H9 (cell line): ENCODE results near the gene ADAM19. TPM values are rescaled to one million over a fixed set of nuclear protein-coding genes. Genes with fewer than 3 reads are reported as not detected.

Source experiments
- DNase-seq: peaks from one replicate; pipeline ENCODE4 v3.0.0-alpha.2; 2017
- H2AFZ ChIP-seq: one replicate; pipeline ENCODE4 v1.6.1; 2013; ENCODE audit warnings: mild to moderate bottlenecking, low read length, control low read depth, moderate library complexity
- H2AK5ac ChIP-seq: 2 replicates; pipeline ENCODE4 v1.6.1; 2013; ENCODE audit warnings: low read length, control low read depth, mixed read lengths; ENCODE audit not compliant: insufficient read length
- H2BK120ac ChIP-seq: one replicate; pipeline ENCODE4 v1.6.1; 2013; ENCODE audit warnings: low read depth, mild to moderate bottlenecking, low read length, control low read depth, inconsistent platforms; ENCODE audit not compliant: poor library complexity, severe bottlenecking
- H2BK12ac ChIP-seq: 2 replicates; pipeline ENCODE4 v1.6.1; 2013; ENCODE audit warnings: low read length, control low read depth, mixed read lengths, low read depth; ENCODE audit not compliant: insufficient read length
- H2BK15ac ChIP-seq: 2 replicates; pipeline ENCODE4 v1.6.1; 2013; ENCODE audit warnings: low read depth, low read length, control low read depth
- H2BK20ac ChIP-seq: one replicate; pipeline ENCODE4 v1.6.1; 2013; ENCODE audit warnings: low read depth, mild to moderate bottlenecking, low read length, control low read depth, inconsistent platforms; ENCODE audit not compliant: poor library complexity, severe bottlenecking
- H2BK5ac ChIP-seq: 2 replicates; pipeline ENCODE4 v1.6.1; 2013; ENCODE audit warnings: low read length, control low read depth, mixed read lengths; ENCODE audit not compliant: insufficient read length
- H3K14ac ChIP-seq: 2 replicates; pipeline ENCODE4 v1.6.1; 2013; ENCODE audit warnings: low read length, control low read depth; ENCODE audit not compliant: insufficient read depth
- H3K18ac ChIP-seq: 2 replicates; pipeline ENCODE4 v1.6.1; 2013; ENCODE audit warnings: low read depth, mild to moderate bottlenecking, mixed read lengths, low read length, control low read depth; ENCODE audit not compliant: insufficient read length
- H3K23ac ChIP-seq: 2 replicates; pipeline ENCODE4 v1.6.1; 2013; ENCODE audit warnings: low read length, control low read depth, mixed read lengths, low read depth; ENCODE audit not compliant: insufficient read length
- H3K23me2 ChIP-seq: 2 replicates; pipeline ENCODE4 v1.6.1; 2013; ENCODE audit warnings: low read depth, mild to moderate bottlenecking, mixed read lengths, low read length, control low read depth; ENCODE audit not compliant: insufficient read length, poor library complexity, severe bottlenecking
- H3K27ac ChIP-seq: 2 replicates; pipeline ENCODE4 v1.5.1; 2013; ENCODE audit warnings: low read length, control low read depth, mixed read lengths, low read depth; ENCODE audit not compliant: insufficient read length
- H3K27me3 ChIP-seq: 2 replicates; pipeline ENCODE4 v1.6.1; 2013; ENCODE audit warnings: low read length, control low read depth, inconsistent platforms; ENCODE audit not compliant: insufficient read depth
- H3K4ac ChIP-seq: 2 replicates; pipeline ENCODE4 v1.6.1; 2013; ENCODE audit warnings: low read depth, mild to moderate bottlenecking, control low read depth, inconsistent platforms, low read length, moderate library complexity
- H3K4me1 ChIP-seq: 2 replicates; pipeline ENCODE4 v1.6.1; 2013; ENCODE audit warnings: low read length, control low read depth, inconsistent platforms; ENCODE audit not compliant: insufficient read depth
- H3K4me2 ChIP-seq: 2 replicates; pipeline ENCODE4 v1.6.1; 2013; ENCODE audit warnings: low read length, control low read depth, mixed read lengths; ENCODE audit not compliant: insufficient read length, insufficient read depth
- H3K56ac ChIP-seq: 2 replicates; pipeline ENCODE4 v1.6.1; 2013; ENCODE audit warnings: low read depth, mild to moderate bottlenecking, mixed read lengths, low read length, control low read depth; ENCODE audit not compliant: insufficient read length
- H3K79me1 ChIP-seq: 2 replicates; pipeline ENCODE4 v1.6.1; 2013; ENCODE audit warnings: low read depth, mild to moderate bottlenecking, moderate library complexity, low read length, control low read depth, inconsistent platforms; ENCODE audit not compliant: insufficient read depth, poor library complexity, severe bottlenecking
- H3K79me2 ChIP-seq: 2 replicates; pipeline ENCODE4 v1.6.1; 2013; ENCODE audit warnings: low read length, control low read depth, inconsistent platforms; ENCODE audit not compliant: insufficient read depth
- H3K9ac ChIP-seq: 2 replicates; pipeline ENCODE4 v1.6.1; 2013; ENCODE audit warnings: low read length, control low read depth, mixed read lengths; ENCODE audit not compliant: insufficient read length; ENCODE audit errors: extremely low read depth
- H3K9me3 ChIP-seq: one replicate; pipeline ENCODE4 v1.6.1; 2013; ENCODE audit warnings: low read depth, low read length, inconsistent platforms; ENCODE audit not compliant: control insufficient read depth
- H3T11ph ChIP-seq: one replicate; pipeline ENCODE4 v1.6.1; 2013; ENCODE audit warnings: mild to moderate bottlenecking, low read length, control low read depth, inconsistent platforms
- H4K20me1 ChIP-seq: one replicate; pipeline ENCODE4 v1.6.1; 2013; ENCODE audit not compliant: control insufficient read depth, insufficient read length, insufficient read depth
- H4K5ac ChIP-seq: 2 replicates; pipeline ENCODE4 v1.6.1; 2013; ENCODE audit warnings: low read depth, mild to moderate bottlenecking, mixed read lengths, low read length, control low read depth; ENCODE audit not compliant: insufficient read length
- H4K8ac ChIP-seq: replicated peaks from 2 replicates; pipeline ENCODE4 v1.6.1; 2013; ENCODE audit warnings: low read length, control low read depth, mixed read lengths, low read depth; ENCODE audit not compliant: insufficient read length
- H4K91ac ChIP-seq: 2 replicates; pipeline ENCODE4 v1.6.1; 2013; ENCODE audit warnings: low read depth, mild to moderate bottlenecking, moderate library complexity, mixed read lengths, low read length, control low read depth; ENCODE audit not compliant: insufficient read length
- H3K27ac Mint-ChIP-seq, 3 experiments: 2 replicates in 2 of 3; 3 replicates in 1 of 3; pipeline ENCODE4 v1.8.0; 2020 to 2021; ENCODE audit warnings: mixed read lengths in 3 of 3, mild to moderate bottlenecking in 1 of 3, moderate library complexity in 1 of 3
- H3K27me3 Mint-ChIP-seq: 2 replicates; pipeline ENCODE4 v1.8.0; 2021; ENCODE audit warnings: low read depth, mild to moderate bottlenecking, moderate library complexity, mixed read lengths
- H3K36me3 Mint-ChIP-seq, 3 experiments: 2 replicates in 2 of 3; 3 replicates in 1 of 3; pipeline ENCODE4 v1.8.0; 2020 to 2021; ENCODE audit warnings: low read depth in 3 of 3, mixed read lengths in 3 of 3; ENCODE audit not compliant: insufficient read depth in 1 of 3
- H3K4me1 Mint-ChIP-seq, 2 experiments: 2 replicates each; pipeline ENCODE4 v1.8.0; 2020; ENCODE audit warnings: mixed read lengths in 2 of 2
- H3K4me3 Mint-ChIP-seq, 2 experiments: 2 replicates in 1 of 2; 3 replicates in 1 of 2; pipeline ENCODE4 v1.8.0; 2020 to 2021; ENCODE audit warnings: mild to moderate bottlenecking in 2 of 2, mixed read lengths in 2 of 2, moderate library complexity in 1 of 2
- H3K9me3 Mint-ChIP-seq, 2 experiments: 2 replicates in 1 of 2; 3 replicates in 1 of 2; pipeline ENCODE4 v1.8.0; 2020; ENCODE audit warnings: mild to moderate bottlenecking in 2 of 2, mixed read lengths in 2 of 2, moderate library complexity in 1 of 2
- WGBS: extraction: QIAGEN DNeasy Blood & Tissue Kit; methylation state at CpG from one replicate; pipeline ENCODE4 v1.1.7; 2013; ENCODE audit warnings: missing lambda C conversion rate, low lambda C conversion rate, mixed read lengths; ENCODE audit not compliant: insufficient read length; ENCODE audit errors: extremely low coverage; 5-methylcytosine and 5-hydroxymethylcytosine counted together
- total RNA-seq: library from RNA; stranded (reverse); gene quantifications from 2 replicates; pipeline ENCODE4 v1.2.1, GENCODE V29; 2021
- TF ChIP-seq, protein P1 (sequence below): fragments of 200-600 bp; sonication (generic); conservative IDR thresholded peaks from 3 replicates; pipeline ENCODE4 v1.8.0; 2021; ENCODE audit warnings: antibody characterized with exemption, mild to moderate bottlenecking

The ADAM19 gene
- total RNA-seq, 1 experiment from 2014 or later: 9.9 TPM

DNA sequence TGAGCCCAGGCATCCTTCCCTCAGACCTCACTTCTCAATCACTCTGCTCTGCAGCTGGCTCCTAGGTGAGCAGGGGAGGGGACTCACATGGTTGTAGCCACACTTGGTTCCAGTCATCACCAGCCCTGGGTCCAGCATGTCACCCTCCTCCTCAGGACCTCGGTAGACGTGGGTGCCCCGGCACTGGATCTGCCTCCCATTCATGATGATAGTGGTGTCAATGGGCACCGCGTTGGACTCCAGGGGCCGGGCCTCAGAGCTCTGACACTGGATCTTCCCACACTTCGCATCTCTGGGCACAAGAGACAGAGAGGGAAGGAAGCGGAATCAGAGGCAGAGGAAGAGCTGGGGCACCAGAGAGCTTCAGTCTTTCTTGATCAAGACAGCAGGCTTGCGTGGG, 82.7 kb downstream of the ADAM19 start:
- Histone ChIP-seq H4K20me1 (no peaks in the 10 kb centered on the region), H3K9me3 (no peaks in the 10 kb centered on the region), H3K27me3 (no peaks in the 10 kb centered on the region), H2AFZ (no peak overlapping the region), H3K79me1 (no peaks in the 10 kb centered on the region), H2BK5ac (no peak overlapping the region), H4K8ac (no peak overlapping the region), H2BK20ac (no peak overlapping the region), H2AK5ac (no peak overlapping the region), H3K18ac (no peak overlapping the region), H3K4me2 (no peak overlapping the region), H2BK12ac (no peak overlapping the region), H3K27ac (no peak overlapping the region), H3K9ac (no peak overlapping the region), H4K5ac (no peak overlapping the region), H3K4ac (no peak overlapping the region), H3K4me1 (no peaks in the 10 kb centered on the region), H2BK120ac (no peak overlapping the region), H3T11ph (no peak overlapping the region), H3K79me2 (no peaks in the 10 kb centered on the region), H3K23ac (no peak overlapping the region), H2BK15ac (no peak overlapping the region), H3K56ac (no peak overlapping the region), H3K14ac (no peak overlapping the region; the same call in 1 of the 2 replicates), H3K23me2 (no peaks in the 10 kb centered on the region), H4K91ac (no peak overlapping the region)
- TF ChIP-seq, protein P1, sequence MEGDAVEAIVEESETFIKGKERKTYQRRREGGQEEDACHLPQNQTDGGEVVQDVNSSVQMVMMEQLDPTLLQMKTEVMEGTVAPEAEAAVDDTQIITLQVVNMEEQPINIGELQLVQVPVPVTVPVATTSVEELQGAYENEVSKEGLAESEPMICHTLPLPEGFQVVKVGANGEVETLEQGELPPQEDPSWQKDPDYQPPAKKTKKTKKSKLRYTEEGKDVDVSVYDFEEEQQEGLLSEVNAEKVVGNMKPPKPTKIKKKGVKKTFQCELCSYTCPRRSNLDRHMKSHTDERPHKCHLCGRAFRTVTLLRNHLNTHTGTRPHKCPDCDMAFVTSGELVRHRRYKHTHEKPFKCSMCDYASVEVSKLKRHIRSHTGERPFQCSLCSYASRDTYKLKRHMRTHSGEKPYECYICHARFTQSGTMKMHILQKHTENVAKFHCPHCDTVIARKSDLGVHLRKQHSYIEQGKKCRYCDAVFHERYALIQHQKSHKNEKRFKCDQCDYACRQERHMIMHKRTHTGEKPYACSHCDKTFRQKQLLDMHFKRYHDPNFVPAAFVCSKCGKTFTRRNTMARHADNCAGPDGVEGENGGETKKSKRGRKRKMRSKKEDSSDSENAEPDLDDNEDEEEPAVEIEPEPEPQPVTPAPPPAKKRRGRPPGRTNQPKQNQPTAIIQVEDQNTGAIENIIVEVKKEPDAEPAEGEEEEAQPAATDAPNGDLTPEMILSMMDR: no peak
- no peaks in the 10 kb centered on the region for H3K9me3 Mint-ChIP-seq
- H3K27ac Mint-ChIP-seq: peak overlapping the region in 2 of 3 experiments; percentile 34 to 68; a peak in 3 of 7 replicates
- no CpG with 5 or more reads among the region's 9 CpGs for WGBS
- H3K27me3 Mint-ChIP-seq: no peaks in the 10 kb centered on the region
- peaks cover 0 to 13% (median 9%) of the 10 kb centered on the region in 3 experiments; a peak in 4 of 7 replicates for H3K36me3 Mint-ChIP-seq
- DNase-seq: no peak
- no peaks in the 10 kb centered on the region for H3K4me1 Mint-ChIP-seq
- no peak overlapping the region for H3K4me3 Mint-ChIP-seq
